ENCODE measurements around the gene ALAD.

DNA sequence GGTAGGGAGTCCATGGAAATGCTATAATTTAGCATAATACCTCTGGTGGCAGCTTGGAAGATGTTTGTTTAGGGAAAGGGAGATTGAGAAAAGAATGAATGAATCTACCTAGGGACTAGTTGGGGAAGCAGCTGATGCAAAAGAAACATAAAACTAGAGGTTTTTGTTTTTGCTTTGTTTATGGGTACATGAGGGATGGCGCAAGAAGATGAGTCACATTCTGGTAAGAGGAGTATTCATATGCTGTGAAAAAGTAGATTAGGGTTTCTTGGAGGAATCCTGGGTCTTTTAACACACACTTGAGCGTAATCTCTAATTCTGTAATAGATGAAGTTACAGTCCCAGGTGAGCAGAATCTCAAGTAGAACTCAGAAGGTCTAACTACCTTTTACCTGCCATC lies 26.5 kb upstream of the ALAD start:
- TF ChIP-seq POLR2AphosphoS5 (IDR thresholded peaks at IDR 0.05; ENCODE audit: low read depth, low read length) = no peak
- no peak for TF ChIP-seq TAF1 (IDR thresholded peaks at IDR 0.05; ENCODE audit: borderline replicate concordance, insufficient read depth, low read length)
- no peak for TF ChIP-seq SIN3A (IDR thresholded peaks at IDR 0.05; ENCODE audit: borderline replicate concordance, insufficient read depth, low read length)

All from PFSK-1 (cell line).